Tibial nerve (tissue), 4 donors: ENCODE measurements around the gene C5orf58. TPM values are rescaled to one million over a fixed set of nuclear protein-coding genes. Genes with fewer than 3 reads are reported as not detected.

Experiments
- DNase-seq, 2 donors: peaks; one replicate each; pipeline ENCODE4 v3.0.0-alpha.2; 2019; ENCODE audit warnings: low spot score in 2 of 2
- H3K27ac ChIP-seq, 4 donors: fragments of 200-600 bp; sonication (generic) in 3 of 4; one replicate each; pipeline ENCODE4 v1.5.1; 2017 to 2019; ENCODE audit warnings: mild to moderate bottlenecking in 1 of 4
- H3K27me3 ChIP-seq, 2 donors: fragments of 200-600 bp; sonication (generic) in 1 of 2; one replicate each; pipeline versions ENCODE4 v1.5.1 to v1.6.0; 2017 to 2019
- H3K36me3 ChIP-seq, 3 donors: fragments of 200-600 bp; sonication (generic); one replicate each; pipeline ENCODE4 v1.5.1; 2018 to 2019
- H3K4me1 ChIP-seq, 4 donors: fragments of 200-600 bp; sonication (generic) in 3 of 4; one replicate each; pipeline ENCODE4 v1.5.1; 2017 to 2019
- H3K4me3 ChIP-seq, 4 donors: fragments of 200-600 bp; sonication (generic) in 3 of 4; one replicate each; pipeline ENCODE4 v1.5.1; 2017 to 2019; ENCODE audit warnings: mild to moderate bottlenecking in 1 of 4, moderate library complexity in 1 of 4
- H3K9me3 ChIP-seq, 4 donors: fragments of 200-600 bp; sonication (generic) in 3 of 4; one replicate each; pipeline ENCODE4 v1.5.1; 2017 to 2019
- CTCF ChIP-seq, 5 experiments: fragments of 200-600 bp in 3 of 5; fragments of 450-650 bp in 2 of 5; sonication (generic) in 3 of 5; IDR thresholded peaks; one replicate each; pipeline ENCODE4 v1.5.1; 2016 to 2019; ENCODE audit warnings: antibody characterized with exemption in 5 of 5, mild to moderate bottlenecking in 3 of 5, moderate library complexity in 2 of 5
- EP300 ChIP-seq, 2 donors: sonication (generic); formaldehyde crosslinking; IDR thresholded peaks; one replicate each; pipeline ENCODE4 v1.6.1; 2017; ENCODE audit warnings: antibody characterized with exemption in 2 of 2, mild to moderate bottlenecking in 1 of 2
- POLR2A ChIP-seq, 2 donors: fragments of 450-650 bp; IDR thresholded peaks; one replicate each; pipeline ENCODE4 v1.6.1; 2017; ENCODE audit warnings: antibody characterized with exemption in 2 of 2, mild to moderate bottlenecking in 2 of 2, moderate library complexity in 2 of 2
- WGBS, 2 donors: methylation state at CpG; one replicate each; pipeline ENCODE4 v1.1.5; 2018; 5-methylcytosine and 5-hydroxymethylcytosine counted together
- total RNA-seq, 4 donors: library from RNA; depleted of rRNA; stranded (reverse); fragments of >200 nt; gene quantifications; one replicate each; pipeline ENCODE4 v1.1.0, GENCODE V29; 2016

C5orf58 gene
- total RNA-seq, 4 donors from 2014 or later = 1.5 TPM; not detected in 3

GRCh38 chr5:170294057-170294456 lies 61.3 kb downstream of the C5orf58 start:
- whole genome bisulfite sequencing, 2 donors = 89 to 93% methylated on average over 3 of the region's 3 CpGs
- Histone ChIP-seq H3K36me3 (no peaks in the 10 kb centered on the region), H3K9me3 (peaks cover 0 to 8% (median 0%) of the 10 kb centered on the region in 4 donors), H3K4me1 (peaks cover 0 to 11% (median 8%) of the 10 kb centered on the region in 4 donors), H3K27me3 (no peaks in the 10 kb centered on the region), H3K4me3 (no peak overlapping the region), H3K27ac (no peak overlapping the region)
- TF ChIP-seq EP300 (IDR thresholded peaks at IDR 0.05) = no peak
- TF ChIP-seq POLR2A (IDR thresholded peaks at IDR 0.05) = no peak
- TF ChIP-seq CTCF (IDR thresholded peaks at IDR 0.05) = no peak
- DNase-seq = no peak

GRCh38 chr5:170294556-170294955 lies 61.8 kb downstream of the C5orf58 start:
- H3K4me1 ChIP-seq = peaks cover 0 to 10% (median 4%) of the 10 kb centered on the region in 4 donors
- H3K4me3 ChIP-seq = peak overlapping the region in 1 of 4 donors; percentile 49
- H3K27ac ChIP-seq = no peak overlapping the region
- TF ChIP-seq CTCF (IDR thresholded peaks at IDR 0.05) (no peak), POLR2A (IDR thresholded peaks at IDR 0.05) (no peak), EP300 (IDR thresholded peaks at IDR 0.05) (no peak)
- no peak for DNase-seq
- H3K27me3 ChIP-seq = no peaks in the 10 kb centered on the region
- H3K36me3 ChIP-seq = no peaks in the 10 kb centered on the region
- peaks cover 0 to 8% (median 0%) of the 10 kb centered on the region in 4 donors for H3K9me3 ChIP-seq

Other genes starting within 250 kb of the C5orf58 start
- under 1 TPM in 1 of 4 donors, not detected in 3; 0.44 TPM for gene FOXI1, start 127.1 kb upstream of the C5orf58 start, total RNA-seq
- 10 to 100 TPM; 27.5 to 53.8 (median 47.3) TPM for gene LCP2, start 64.8 kb downstream of the C5orf58 start, total RNA-seq
- gene KCNMB1, start 156.4 kb downstream of the C5orf58 start, total RNA-seq = 1 to 10 TPM in 3 of 4 donors, under 1 TPM in 1; 0.22 to 1.8 (median 1.1) TPM